Measurements from ENCODE around the gene CAMK1D.

The CAMK1D gene

DNA sequence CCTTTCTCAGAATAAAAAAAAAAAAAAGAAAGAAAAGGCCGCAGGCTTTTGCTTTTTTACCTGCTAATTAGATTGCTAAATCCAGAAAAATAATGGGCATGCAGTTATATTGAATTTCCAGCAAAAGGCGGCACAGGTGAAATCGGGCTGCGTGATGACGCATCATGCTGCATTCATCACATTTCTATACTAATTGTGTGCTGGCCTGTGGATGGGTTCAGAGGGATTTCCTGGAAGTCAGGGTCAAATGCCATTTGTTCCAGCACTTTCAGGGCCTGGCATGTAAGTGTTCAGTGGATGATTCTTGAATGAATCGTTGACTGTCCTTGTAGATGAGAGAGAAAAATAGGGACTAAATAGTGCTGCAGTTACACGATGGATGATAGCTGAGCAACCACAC lies 292.7 kb downstream of the CAMK1D start:
- H3K4me2 ChIP-seq: no peak overlapping the region
- H3K36me3 ChIP-seq: no peaks in the 10 kb centered on the region
- H4K20me1 ChIP-seq: no peaks in the 10 kb centered on the region
- TF ChIP-seq Cebpa-rat (IDR thresholded peaks at IDR 0.05): no peak
- H3K9me3 ChIP-seq: no peaks in the 10 kb centered on the region
- no peak overlapping the region for H3K4me3 ChIP-seq
- peaks cover 22% of the 10 kb centered on the region for H3K4me1 ChIP-seq
- H3K27me3 ChIP-seq: no peaks in the 10 kb centered on the region
- no peak overlapping the region for H3K9ac ChIP-seq
- no peak overlapping the region for H3K27ac ChIP-seq

DNA sequence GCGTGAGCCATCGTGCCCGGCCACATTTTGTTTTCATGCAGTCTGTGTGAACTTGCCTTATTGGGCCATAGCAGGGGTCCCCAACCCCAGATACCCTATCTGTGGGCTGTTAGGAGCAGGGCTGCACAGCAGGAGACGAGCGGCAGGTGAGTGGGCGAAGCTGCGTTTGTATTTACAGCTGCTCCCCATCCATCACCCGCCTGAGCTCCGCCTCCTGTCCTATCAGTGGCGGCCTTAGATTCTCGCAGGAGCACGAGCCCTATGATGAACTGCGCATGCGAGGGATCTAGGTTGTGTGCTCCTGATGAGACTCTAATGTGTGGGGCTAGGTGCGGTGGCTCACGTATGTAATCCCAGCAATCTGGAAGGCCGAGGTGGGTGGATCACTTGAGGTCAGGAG lies 293.9 kb downstream of the CAMK1D start:
- Histone ChIP-seq H3K4me2 (no peak overlapping the region), H3K9ac (no peak overlapping the region), H3K4me1 (peaks cover 10% of the 10 kb centered on the region), H3K36me3 (no peaks in the 10 kb centered on the region), H3K9me3 (no peaks in the 10 kb centered on the region), H3K27me3 (no peaks in the 10 kb centered on the region), H4K20me1 (no peaks in the 10 kb centered on the region), H3K27ac (no peak overlapping the region), H3K4me3 (no peak overlapping the region)
- TF ChIP-seq Cebpa-rat (IDR thresholded peaks at IDR 0.05): no peak

DNA sequence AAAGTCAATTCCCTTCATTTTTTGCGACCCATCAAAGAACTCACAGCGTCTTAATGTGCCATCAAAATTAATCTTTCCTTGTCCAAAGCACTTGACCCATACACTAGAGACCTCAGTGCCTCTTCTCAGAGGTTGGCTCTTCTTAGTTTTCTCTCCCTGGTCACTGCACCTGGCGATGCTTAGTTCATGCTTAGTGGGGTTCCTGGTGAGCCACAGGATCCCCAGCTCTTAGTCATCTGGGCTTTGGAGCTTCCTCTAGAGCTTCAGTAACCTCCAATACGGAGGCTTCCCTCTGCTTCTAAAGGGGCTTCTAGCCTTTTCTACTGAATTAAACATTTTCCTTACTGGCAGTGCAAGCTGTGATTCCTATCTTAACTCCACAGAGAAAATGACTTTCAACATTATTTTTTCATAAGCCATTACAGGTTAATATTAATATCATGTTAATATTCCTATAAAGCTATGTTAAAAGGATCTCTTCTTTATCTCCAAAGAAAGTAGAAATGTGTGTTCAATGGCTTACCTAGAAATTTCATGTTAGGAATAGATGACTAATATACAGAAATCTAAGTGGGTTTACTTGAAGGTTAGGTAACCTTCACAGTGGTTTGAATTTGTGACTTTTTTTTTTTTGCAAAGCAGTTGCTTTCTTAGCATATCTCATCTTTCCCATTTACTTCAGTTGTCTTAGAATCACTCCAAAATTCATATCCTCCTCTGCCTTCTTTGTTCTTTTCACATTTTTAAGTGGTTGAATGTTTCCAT lies 295.2 kb downstream of the CAMK1D start:
- Histone ChIP-seq H3K9ac (no peak overlapping the region), H3K4me1 (0 out of 2 replicates have a peak, but pooled peaks cover 6% of the 10 kb centered on the region), H4K20me1 (no peaks in the 10 kb centered on the region), H3K9me3 (no peaks in the 10 kb centered on the region), H3K4me3 (no peak overlapping the region), H3K27me3 (no peaks in the 10 kb centered on the region), H3K4me2 (no peak overlapping the region), H3K27ac (no peak overlapping the region), H3K36me3 (no peaks in the 10 kb centered on the region)
- no peak for TF ChIP-seq Cebpa-rat (IDR thresholded peaks at IDR 0.05)

DNA sequence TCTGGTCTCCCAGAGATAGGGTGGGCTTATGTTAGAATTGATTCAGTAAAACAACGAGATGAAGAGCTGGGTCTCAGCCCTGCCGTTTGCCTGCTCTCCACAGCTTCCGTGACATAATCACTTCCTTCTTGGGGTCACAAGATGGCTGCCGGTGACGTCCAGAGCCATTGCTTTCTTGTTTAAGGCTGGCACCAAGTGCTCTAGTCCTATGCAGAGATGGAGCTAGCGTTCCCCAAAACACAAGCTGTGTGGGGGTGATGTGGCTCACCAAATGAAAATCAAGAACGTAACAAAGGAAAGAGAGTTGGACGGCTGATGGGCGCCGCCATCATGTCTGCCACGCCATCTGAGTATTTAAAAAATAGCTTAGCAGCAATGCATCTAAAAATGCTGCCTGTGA lies 296.1 kb downstream of the CAMK1D start:
- H3K4me1 ChIP-seq: no peaks in the 10 kb centered on the region
- H4K20me1 ChIP-seq: no peaks in the 10 kb centered on the region
- no peak overlapping the region for H3K27ac ChIP-seq
- TF ChIP-seq Cebpa-rat (IDR thresholded peaks at IDR 0.05): no peak
- H3K9me3 ChIP-seq: no peaks in the 10 kb centered on the region
- no peaks in the 10 kb centered on the region; the same call in 1 of the 2 replicates for H3K36me3 ChIP-seq
- no peaks in the 10 kb centered on the region for H3K27me3 ChIP-seq
- H3K9ac ChIP-seq: no peak overlapping the region
- no peak overlapping the region for H3K4me2 ChIP-seq
- no peak overlapping the region for H3K4me3 ChIP-seq

DNA sequence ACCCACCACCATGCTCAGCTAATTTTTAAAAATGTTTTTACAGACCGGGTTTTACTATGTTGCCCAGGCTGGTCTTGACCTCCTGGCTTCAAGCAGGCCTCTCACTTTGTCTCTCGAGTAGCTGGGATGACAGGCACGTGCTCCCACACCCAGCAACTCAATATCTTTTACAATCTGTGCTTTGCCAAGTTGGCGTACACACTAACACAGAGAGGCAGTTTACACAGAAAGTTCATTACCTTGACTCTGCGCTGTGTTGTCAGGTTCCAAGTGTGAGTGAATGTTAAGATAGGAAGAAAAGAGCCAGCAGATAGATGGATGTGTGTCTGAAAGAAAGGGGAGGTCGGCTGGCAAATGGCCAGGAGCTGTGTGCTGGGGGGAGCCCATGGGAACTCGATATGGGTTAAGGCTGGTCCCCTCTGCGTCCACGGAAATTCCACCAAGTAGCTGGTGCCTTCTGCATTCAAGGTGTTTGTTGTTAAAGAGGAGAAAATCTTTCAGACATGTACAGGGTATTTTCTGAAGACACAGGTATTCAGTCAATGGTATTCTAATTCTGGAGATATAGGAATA lies 299.8 kb downstream of the CAMK1D start:
- Histone ChIP-seq H3K9me3 (peaks cover 7% of the 10 kb centered on the region), H3K27me3 (no peaks in the 10 kb centered on the region), H4K20me1 (no peaks in the 10 kb centered on the region), H3K36me3 (peaks cover 7% of the 10 kb centered on the region; the same call in 1 of the 2 replicates), H3K4me2 (no peak overlapping the region), H3K4me3 (no peak overlapping the region), H3K9ac (no peak overlapping the region), H3K27ac (no peak overlapping the region), H3K4me1 (no peaks in the 10 kb centered on the region)
- TF ChIP-seq Cebpa-rat (IDR thresholded peaks at IDR 0.05): no peak

DNA sequence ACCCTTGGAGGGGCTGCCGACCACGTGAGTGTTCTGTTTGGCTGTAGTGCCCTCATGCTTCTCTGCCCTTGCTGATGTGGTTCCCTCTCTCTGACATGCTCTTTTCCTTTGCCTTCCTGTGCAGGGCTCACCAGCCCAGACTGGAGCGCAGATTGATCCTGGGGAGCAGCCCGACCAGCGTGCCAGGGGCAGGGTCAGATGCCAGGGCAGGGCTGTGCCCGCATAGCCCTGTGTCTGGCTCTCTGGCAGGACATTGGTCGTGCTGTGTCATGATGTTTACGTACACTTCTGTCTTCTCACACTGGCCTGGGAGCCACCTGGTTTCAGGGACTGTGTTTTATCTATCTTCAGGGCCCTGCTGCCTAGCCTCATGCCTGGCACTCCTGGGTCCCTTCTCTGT lies 300.8 kb downstream of the CAMK1D start:
- Histone ChIP-seq H3K36me3 (peaks cover 7% of the 10 kb centered on the region; the same call in 1 of the 2 replicates), H3K27ac (no peak overlapping the region), H3K9me3 (peaks cover 17% of the 10 kb centered on the region), H3K4me1 (no peaks in the 10 kb centered on the region), H4K20me1 (no peaks in the 10 kb centered on the region), H3K9ac (no peak overlapping the region), H3K4me2 (no peak overlapping the region), H3K27me3 (no peaks in the 10 kb centered on the region), H3K4me3 (no peak overlapping the region)
- no peak for TF ChIP-seq Cebpa-rat (IDR thresholded peaks at IDR 0.05)

DNA sequence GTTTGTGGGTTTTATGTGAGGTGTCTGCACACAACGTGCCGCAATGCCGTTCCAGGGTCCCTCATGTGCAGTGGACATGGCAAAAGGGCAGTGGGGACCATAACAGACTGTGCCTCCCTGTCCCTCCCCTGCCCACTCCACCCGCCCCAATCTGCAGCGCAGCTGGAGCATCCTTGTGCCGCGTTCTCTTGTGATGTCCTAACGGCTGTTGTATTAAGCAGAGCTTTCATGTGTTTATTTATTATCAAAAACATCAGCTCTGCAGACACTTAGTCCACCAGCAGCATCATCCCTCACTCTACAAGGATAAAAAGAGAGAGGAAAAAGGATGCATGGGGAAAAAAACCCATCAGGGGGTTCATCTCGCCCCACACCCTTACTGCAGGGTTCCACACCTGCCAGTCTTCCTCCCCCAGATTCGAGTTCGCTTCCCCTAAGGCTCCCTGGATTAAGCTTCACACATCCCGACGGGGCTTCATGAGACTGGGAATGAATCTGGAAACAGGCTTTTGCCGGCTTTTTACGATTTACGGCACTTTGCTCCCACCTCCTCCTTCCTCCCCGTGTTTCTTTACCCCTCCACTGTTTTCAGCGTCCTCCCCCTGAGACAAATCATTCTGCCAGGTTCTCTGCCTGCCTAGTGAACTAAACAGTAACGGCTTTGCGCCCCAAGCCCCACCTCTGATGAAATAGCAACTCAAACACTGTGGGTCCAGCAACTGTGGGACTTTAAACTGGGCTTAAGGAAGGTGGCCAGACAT lies 301.4 kb downstream of the CAMK1D start:
- Histone ChIP-seq H3K9ac (no peak overlapping the region), H3K4me2 (no peak overlapping the region), H3K4me3 (no peak overlapping the region), H3K4me1 (peaks cover 2% of the 10 kb centered on the region), H4K20me1 (no peaks in the 10 kb centered on the region), H3K27me3 (no peaks in the 10 kb centered on the region), H3K36me3 (peaks cover 7% of the 10 kb centered on the region; the same call in 1 of the 2 replicates), H3K27ac (no peak overlapping the region), H3K9me3 (peaks cover 19% of the 10 kb centered on the region)
- TF ChIP-seq Cebpa-rat (IDR thresholded peaks at IDR 0.05): no peak

DNA sequence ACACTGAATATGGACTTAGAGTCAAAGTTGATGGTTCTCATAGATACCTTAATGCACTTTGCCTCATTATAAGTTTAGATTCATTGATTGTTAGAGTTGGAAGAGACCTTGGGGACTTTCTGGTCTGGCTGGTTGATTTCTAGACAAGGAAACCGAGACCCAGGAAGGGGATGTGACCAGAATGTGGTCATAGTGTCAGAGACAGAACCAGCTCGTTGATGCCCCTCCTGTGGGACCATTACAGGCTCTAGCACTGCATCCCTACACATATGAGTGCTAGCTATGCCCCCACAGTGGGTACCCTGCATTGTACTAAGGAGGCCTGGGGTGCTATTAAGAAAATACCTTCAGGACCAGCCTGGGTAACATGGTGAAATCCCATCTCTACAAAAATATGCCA lies 306.6 kb downstream of the CAMK1D start:
- Histone ChIP-seq H3K27ac (no peak overlapping the region), H3K9ac (no peak overlapping the region), H3K36me3 (0 out of 2 replicates have a peak, but pooled peaks cover 7% of the 10 kb centered on the region)

DNA sequence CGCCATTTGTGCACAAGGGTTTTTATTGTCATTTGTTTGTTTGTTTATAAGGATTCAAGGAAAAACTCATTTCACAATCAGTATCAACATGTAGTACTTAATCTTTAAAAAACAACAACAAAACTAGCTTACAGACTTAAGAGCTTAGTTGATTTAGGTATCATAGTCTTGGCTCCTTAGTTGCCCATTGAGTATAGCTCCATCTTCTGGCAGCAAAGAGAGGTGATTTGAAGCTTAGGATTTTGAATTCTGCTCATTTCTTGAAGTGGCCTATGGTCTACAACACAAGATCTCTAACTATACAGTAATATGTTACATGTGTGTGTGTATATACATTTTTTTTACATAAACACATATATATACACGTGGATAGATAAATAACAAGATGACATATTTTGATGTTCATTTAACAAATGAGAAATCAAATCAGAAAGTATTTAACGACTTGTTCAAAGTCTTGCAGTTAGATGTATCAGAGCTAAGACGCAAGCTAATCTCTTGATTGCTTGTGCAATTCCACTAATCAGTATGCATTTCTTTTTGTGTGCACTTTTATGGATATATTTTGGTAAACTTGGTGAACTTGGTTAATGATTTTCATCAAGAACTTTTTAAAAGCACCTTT lies 307.3 kb downstream of the CAMK1D start:
- Histone ChIP-seq H3K36me3 (0 out of 2 replicates have a peak, but pooled peaks cover 7% of the 10 kb centered on the region), H3K4me3 (no peak overlapping the region), H3K27ac (no peak overlapping the region), H3K9ac (no peak overlapping the region), H3K9me3 (peaks cover 19% of the 10 kb centered on the region), H3K4me2 (peak overlapping the region; percentile 53), H4K20me1 (no peaks in the 10 kb centered on the region), H3K4me1 (peaks cover 18% of the 10 kb centered on the region), H3K27me3 (no peaks in the 10 kb centered on the region)
- TF ChIP-seq Cebpa-rat (IDR thresholded peaks at IDR 0.05): no peak

More for the DNA sequence above, 306.6 kb downstream of the CAMK1D start:
- H3K27me3 ChIP-seq: no peaks in the 10 kb centered on the region
- TF ChIP-seq Cebpa-rat (IDR thresholded peaks at IDR 0.05): no peak
- peaks cover 11% of the 10 kb centered on the region for H3K4me1 ChIP-seq
- H3K9me3 ChIP-seq: peaks cover 19% of the 10 kb centered on the region
- peak overlapping the region; percentile 53 for H3K4me2 ChIP-seq
- H3K4me3 ChIP-seq: no peak overlapping the region
- H4K20me1 ChIP-seq: no peaks in the 10 kb centered on the region
